GM18520 (cell line): Measurements from ENCODE around the gene FRMPD4.

ENCODE experiments used
- ATAC-seq: cut with Tn5 transposase; IDR thresholded peaks from one replicate; pipeline ENCODE4 v1.9.1; 2021; ENCODE audit not compliant: unreplicated experiment

Gene FRMPD4

DNA sequence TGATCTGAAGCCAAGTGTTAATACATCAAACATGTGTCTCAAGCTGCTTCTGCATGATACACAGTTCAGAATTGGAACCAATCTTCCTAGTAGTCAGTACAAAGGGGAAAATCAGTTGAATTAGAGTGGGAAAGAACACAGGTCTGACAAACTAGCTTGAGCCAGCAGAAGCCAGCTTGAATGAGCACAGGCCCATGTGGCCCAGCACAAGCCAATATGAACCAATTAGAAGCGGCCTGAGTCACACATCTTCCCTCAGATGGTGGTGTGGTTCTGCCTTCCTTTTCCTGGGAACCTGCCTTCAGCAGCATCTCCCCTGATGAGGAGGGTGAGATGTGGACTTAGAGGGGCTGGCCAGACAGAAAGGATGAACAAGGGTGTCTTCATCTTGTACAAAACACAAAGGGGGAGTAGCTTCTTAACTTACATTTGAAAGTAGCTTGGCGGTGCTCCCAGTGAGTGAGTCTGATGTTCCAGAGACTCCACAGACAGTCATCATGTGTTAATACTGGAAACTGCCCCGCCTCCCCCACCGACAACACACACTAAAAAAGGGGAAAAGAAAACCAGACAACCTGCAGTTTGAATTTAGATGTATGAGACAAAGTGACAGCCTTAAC is 72.0 kb downstream of the FRMPD4 start:
- ATAC-seq: no peak

DNA sequence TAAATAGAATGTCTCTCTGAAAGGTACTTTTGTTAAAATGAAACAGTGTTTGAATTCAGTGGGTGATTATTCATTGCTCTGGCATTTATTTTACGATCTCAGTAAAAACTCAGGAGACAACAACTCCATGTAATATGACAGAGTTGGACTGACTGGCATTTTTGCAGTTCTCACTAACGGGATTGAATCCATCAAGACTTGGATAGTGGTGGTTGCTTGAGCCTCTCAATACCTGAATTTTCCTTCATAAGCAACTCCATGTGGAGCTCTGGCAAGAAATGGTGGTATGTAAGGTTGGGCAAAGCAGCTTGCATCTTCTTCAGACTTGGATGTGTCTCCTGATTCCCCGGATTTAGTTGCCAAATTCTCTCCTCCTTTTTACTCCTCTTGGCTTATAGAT is 72.7 kb downstream of the FRMPD4 start:
- no peak for ATAC-seq

DNA sequence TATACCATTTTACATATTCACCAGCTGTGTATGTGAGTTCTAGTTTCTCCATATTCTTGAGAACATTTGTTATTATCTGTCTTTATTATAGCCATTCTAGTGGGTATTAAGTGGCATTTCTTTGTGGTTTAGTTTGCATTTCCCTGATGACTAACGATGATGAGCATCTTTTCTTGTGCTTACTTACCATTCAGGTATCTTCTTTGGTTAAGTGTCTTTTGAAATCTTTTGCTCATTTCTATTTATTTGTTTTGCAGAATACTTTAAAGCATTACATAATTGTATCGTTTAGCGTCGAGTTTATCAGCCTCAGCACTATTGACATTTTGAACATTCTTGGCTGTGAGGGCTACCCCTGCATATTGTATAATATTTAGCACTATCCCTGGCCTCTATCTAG is 85.4 kb downstream of the FRMPD4 start:
- ATAC-seq: no peak

DNA sequence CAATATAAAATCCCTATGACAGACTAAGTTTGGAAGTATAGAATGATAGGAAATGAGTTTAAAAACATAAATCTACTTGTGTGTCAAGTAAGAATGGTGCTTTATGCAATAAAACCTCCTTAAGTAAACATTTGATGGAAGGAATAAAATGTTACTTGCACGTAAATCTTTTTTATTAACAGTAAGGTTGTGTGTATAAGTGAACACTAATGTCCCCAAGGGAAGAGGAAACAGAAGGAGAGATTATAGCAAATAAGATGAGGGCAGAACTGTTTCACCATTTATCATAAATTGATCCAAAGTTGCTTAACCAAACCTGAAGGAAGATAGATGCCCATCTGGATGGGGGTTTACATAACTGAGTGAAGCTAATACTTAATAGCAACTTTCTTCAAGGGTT is 86.8 kb downstream of the FRMPD4 start:
- no peak for ATAC-seq

DNA sequence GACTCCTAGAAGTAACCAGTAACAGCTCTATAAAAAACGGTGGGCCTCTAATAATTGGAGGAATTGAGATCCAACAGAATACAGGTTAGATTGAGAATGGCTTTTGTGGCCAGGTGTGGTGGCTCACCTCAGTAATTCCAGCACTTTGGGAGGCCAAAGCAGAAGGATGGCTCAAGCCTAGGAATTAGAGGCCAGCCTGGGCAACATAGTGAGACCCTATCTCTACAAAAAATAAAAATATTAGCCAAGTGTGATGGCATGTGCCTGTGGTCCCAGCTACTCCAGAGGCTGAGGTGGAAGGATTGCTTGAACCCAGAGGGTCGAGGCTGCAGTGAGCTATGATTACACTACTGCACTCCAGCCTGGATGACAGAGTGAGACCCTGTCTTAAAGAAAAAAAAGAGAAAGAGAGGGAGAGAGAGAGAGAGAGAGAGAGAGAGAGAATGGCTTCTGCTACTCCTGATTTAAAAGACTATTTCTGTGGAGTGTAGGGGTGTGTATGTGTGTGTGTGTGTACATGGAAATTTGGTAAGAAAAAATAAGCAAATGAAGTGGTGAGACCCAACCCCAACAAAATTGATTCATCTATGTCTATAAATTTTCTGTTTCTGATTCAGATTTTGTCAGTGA is 89.3 kb downstream of the FRMPD4 start:
- ATAC-seq: no peak

DNA sequence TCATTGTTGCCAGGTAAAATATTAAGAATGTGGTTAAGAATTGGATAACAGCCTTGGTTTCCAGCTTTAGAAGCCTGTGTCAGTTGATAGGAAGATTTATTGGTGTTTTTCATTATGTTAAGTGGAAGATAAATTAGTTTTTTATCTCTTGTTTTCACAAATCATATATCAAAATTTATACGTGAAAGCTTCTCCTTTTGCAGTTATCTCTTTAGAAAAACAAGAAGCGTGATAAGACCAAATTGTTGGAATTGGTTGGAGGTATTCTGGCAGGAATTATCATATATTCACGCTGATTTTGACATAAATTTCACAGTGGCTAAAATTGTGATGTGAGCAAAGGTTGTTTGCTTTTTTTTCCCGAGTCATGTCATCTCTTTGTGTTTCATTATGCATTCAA is 90.6 kb downstream of the FRMPD4 start:
- no peak for ATAC-seq

DNA sequence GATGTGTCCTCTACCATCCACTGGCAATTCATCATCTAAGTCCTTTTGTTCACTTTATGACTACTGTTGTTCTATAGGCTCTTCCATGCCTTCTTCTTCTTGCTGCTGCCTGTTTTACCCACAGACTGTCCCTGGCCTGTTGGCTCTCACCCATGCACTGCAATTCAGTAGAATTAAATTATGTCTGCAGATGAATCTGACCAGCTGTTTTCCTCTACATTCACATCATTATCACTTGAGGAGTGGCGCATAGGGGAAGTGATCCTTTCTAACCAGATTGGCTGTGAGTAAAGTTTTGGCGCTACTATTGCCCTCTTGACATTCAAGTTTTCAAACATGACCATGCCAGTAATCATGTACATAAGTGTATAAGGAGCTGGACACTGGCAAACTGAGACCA is 91.7 kb downstream of the FRMPD4 start:
- no peak for ATAC-seq

DNA sequence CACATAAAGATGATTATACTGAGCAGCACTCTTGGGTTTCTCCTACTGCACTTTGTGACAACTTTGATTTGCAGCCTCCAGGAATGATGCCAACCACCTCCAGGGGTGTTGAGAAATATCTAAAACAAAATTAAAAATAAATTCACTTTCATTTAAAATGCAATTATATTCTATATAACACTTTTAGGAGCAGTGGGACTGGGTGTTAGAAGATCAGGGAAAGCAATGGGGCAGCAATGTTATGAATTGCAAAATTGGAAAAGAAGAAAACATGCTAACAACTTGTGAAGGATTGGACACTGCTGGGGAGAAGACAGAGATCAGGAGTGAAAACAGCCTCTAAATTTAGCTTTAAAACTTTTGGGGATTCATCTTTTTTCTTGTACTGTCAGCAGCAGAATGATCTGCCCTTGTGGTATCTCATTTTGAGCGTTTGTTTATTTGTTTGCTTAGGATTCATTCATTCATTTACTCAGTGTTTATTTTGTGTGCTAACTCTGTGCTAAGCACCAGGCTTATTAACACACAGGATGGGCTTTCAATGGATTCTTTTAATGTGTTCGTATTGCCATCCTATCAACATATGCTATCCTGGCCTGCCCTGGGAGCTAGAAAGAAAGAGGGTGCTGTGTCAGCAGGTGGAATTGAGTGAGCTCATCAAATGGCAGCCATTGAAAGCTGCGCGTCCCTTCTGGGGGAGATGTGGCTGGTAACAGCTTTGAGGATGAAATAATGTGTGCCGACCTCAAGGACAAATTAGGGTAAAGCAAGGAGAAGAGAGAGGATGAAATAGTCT is 96.5 kb downstream of the FRMPD4 start:
- no peak for ATAC-seq

DNA sequence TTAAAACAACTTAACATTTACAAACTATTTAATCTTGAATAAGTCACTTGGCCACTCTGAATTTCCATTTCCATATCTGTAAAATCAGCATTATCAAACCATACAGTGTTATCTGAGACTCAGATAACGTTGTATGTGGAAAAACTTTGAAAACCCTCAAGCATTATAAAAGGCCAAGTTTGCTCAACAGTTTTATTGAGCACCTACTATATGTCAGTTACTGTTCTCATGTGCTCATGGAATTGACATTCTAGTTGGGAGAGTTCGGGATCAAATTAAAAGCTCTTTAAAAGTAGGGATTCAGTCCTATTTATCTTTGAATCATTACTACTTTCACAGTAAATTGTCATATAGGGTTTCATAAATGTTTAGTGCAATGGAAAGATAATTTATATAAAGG is 97.9 kb downstream of the FRMPD4 start:
- ATAC-seq: no peak

DNA sequence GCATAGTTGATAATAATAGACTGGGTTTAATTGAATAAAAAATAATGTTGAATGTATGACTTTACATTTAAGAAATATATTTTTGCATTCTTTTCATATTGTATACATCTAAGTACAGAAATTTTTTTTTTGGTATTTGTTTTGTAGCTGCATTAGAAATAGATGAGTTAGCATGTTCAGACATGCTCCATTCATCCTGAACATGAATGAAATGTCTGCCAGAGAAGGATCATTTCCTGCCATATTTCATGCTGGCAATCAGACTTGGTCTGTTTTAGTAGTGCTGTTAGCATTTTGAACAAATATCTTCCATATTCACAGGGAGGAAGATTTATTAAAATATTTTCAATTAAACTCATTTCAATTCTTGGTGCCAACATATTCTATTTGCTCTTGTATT is 98.9 kb downstream of the FRMPD4 start:
- ATAC-seq: no peak

DNA sequence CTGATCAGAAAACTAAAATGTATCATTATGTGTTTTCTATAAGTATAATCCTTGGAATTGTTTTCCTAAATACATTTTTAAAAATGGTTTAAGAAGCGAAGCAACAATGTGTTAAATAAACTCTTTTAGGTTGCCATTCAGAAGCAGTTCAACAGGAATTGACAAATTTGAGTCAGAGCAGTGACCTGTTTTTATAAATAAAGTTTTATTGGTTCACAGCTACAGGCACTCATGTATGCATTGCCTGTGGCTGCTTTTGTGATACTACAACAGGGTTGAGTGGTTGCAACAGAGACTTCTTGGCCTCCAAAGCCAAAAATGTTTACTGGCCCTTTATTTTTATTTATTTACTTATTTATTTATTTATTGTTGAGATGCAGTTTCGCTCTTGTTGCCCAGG is 99.5 kb downstream of the FRMPD4 start:
- ATAC-seq: no peak

DNA sequence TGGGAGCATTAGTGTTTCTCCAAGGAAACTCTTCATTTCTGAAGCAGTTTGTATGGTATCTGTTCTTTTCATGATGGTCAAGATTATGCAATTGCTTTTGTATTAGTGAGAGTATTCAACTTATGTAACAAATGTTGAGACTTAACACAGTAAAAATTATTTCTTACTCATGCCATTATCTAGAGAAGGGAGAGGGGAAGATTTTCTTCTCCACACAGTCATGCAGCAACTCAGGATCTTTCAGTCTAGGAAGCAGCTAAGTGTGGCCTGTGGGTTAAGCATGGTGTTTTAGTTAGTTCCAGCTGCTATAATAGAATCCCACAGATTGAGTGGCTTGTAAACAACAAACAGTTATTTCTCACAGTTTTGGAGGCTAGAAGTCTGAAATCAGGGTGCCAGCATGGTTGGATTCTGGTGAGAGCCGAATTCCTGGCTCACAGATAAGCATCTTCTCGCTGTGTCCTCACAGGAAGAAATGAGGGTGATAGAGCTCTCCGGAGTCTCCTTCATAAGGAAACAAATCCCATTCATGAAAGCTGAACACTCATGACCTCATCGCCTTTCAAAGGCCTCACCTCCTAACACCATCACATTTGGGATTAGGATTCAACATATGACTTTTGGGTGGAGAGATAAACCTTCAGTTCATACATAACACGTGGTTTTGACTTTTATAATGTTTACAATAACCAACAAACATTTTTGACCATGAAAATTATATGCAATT is 101.2 kb downstream of the FRMPD4 start:
- ATAC-seq: no peak

DNA sequence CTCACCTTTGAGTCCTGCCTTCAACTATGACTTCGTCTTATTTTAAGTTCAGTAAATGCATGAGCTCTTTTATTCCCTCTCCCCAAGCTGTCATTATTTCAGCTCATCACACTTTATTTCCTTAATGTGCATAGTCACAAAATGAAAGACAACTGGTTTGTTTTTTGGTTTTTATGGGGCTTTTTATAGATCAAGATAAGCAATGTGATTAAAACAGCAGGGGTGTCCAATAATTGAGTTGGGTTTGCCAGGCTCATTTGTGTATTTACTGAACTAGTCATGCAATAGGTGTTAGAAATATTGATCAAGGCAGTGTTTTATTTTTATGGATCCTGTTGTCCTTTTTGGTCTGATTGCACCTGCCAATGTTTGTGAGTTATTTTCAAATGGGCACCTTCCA is 102.2 kb downstream of the FRMPD4 start:
- ATAC-seq: no peak

DNA sequence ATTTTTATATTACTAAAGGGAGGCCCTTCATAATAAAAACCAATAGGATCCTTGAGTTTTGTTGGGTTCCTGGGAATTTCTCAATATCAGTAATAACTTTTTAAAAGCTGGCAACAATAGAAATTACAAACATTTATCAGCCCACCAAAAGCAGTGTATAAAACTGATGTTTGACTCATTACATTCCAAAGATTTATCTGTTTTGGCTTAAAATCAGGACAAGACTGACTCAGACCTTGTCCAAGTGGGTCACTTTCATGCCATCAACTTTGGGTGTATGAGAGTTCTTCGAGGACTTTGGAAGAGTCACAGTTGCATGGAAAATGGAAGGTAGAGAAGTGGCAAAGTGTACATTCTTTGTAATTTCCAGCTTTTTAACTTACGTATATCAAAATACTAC is 102.8 kb downstream of the FRMPD4 start:
- no peak for ATAC-seq

DNA sequence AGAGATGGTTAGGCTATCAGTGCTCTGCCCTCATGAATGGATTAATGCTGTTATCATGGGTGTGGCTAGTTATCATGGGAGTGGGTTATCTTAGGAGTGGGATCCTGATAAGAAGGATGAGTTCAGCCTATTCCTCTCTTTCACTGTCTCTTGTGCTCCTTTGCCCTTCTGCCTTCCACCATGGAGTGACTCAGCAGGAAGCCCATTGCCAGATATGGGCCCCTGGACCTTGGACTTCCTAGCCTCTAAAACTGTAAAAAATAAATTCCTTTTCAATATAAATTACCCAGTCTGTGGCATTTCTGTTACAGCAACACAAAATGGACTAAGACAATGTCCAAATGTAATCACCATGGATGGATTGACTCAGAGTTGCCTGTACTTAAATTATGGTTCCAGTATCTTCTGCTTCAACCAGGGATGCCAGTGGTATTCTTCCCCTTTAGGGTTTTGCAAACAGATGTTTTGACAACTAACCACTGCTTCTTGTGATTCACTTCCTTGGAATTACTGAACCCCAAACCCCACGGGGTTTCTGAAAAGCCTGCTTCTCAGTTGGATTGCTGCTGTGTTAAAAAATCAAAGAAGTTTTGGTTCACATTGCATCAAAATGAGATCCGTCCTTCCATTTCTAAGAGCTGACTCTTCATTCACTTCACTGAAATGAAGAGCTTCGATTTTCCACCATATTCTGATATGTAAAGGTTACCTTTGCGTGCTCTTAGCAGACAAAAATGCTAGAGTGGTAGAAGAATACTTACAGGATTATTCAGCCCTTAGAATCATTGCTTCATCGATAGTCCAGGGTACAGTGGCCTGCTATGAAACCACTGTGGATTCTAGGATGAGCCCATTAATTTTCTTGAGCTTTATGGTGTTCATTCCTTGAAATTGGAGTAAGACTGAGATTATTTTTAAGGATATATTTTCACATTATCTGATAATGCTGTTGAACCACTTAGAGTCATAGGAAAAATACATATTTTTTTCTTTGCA is 107.7 kb downstream of the FRMPD4 start:
- ATAC-seq: no peak

DNA sequence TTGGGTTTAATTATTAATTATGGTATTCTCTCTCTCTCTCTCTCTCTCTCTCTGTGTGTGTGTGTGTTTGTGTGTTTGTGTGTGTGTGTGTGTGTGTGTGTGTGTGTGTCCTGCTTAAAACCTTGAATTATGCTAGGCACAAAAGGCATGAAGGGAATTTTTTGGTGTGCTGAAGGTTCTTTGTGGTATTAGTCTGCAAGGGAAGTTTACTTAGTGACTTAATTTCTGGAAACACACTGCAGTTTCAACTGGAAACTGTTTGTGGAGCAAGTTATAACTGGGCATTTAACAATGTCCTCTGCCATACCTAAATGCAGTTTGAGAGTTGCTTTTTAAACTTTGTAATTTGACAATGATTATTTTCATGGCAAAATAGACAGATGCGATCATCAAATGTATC is 111.7 kb downstream of the FRMPD4 start:
- ATAC-seq: no peak

DNA sequence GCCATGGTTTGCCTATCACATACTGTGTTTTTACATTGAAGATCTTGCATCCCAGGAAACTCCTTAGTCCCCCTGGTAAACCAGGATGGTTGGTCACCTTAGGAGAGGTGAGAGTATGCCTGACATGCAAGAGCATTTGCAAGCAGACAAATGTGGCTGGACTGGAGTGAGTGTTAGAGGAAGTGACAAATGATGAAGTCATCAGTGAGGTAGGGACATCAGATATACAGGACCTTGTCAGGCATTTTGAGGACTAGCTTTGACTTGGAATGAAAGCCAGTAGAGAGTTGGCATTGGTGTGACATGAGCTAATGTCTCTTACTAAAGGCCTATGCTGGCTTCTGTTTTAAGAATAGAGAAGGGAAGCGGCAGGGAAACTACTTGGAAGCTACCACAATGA is 124.9 kb downstream of the FRMPD4 start:
- no peak for ATAC-seq

DNA sequence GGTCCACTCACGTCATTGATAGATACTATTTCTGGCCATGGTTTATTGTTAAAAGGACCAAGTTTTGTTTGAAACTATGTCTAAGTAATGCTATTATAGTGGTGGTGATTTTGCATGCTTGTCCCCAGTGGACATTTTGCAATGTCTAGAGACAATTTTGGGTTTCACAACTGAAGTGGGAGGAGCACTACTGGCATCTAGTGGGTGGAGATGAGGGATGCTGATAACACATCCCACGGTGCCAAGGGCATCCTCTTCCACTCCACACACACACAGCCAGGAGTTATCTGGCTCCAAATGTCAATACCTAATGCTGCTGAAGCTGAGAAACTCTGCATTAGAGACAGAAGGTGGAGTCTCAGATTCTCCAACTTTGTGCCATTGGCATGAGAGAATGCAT is 131.2 kb downstream of the FRMPD4 start:
- ATAC-seq: no peak

DNA sequence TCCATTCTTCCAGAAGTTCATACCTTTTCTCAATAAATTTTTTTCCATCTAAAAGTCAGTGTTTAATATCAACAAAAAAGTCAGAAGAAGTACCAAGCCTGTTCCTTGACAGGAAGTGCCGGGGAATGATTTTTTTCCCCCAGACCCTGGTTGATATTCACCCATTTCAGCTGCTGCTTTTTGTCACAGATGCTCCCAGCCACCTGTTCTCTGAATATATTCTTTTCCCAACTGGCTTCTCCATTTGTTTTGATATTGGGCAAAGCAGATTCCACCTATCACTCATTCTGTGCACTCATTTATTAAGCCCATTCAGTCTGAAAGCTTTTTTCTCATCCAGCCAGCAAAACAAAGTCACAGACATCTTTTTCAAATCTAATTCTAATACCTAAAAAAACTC is 139.9 kb downstream of the FRMPD4 start:
- no peak for ATAC-seq

DNA sequence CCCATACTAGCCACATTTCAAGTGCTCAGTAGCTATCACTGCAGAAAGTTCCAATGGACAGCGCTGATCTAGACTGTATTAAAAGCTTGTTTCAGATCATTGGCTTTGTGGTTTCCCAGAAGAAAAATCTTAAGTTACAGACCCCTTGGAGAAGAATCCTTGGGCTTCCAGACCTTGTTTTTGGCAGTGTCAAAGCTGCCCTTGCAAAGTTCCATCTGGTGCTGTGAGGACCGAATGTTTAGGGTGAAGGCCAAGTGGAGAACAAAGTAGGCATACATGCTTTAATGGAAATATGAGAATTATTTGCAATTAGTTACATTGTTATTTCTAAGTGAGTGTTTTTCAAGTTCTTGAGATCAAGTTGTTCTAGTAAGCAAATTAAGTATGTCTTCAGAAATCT is 144.7 kb downstream of the FRMPD4 start:
- no peak for ATAC-seq
